ENCODE data around the gene TFDP1.

GRCh38 chr13:113540523-113540922, 44.0 kb upstream of the TFDP1 start:
- TF ChIP-seq CTCF (IDR thresholded peaks at IDR 0.05) (no peak), POLR2A (IDR thresholded peaks at IDR 0.05) (no peak)

All from uterus (tissue), 2 donors.